ENCODE measurements around the gene CDK8.

The CDK8 gene

GRCh38 chr13:26390203-26390602, 136.3 kb downstream of the CDK8 start:
- no peak for DNase-seq

DNA sequence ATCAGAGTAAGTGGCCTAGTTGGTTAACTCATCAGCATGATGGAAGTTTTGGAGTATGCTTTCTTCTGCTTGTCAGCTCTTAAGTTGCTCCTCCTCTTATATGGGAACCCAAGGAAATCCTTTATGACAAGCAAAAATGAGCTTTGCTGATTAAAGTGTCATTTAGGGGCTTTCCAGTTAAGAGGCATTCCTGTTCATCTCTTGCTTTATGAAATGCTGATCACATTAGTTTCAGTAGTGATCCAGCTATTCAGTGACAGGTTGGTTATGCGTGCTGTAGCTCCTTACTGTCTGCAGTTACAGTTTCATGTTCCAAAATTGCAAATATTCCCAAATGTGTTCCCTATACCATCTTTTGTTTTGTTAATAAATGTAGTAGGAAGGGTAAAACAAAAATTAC, 146.6 kb downstream of the CDK8 start:
- DNase-seq = no peak

DNA sequence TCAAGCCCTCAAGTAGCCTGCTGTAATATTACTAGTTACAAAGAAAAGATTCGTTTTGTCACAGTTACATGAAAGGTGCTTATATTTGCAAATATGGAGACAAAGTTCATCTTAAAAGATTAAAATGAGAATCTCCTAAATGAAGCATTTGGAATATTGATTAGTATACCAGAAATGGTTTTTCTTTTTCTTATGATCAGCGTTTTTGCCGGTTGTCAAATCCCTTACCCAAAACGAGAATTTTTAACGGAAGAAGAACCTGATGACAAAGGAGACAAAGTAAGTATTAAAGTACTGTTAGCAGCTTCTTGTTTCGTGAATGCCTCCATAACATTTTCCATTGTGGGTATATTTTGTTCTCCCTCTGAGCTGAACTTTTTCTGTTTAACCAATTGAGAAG, 147.1 kb downstream of the CDK8 start:
- no peak for DNase-seq

DNA sequence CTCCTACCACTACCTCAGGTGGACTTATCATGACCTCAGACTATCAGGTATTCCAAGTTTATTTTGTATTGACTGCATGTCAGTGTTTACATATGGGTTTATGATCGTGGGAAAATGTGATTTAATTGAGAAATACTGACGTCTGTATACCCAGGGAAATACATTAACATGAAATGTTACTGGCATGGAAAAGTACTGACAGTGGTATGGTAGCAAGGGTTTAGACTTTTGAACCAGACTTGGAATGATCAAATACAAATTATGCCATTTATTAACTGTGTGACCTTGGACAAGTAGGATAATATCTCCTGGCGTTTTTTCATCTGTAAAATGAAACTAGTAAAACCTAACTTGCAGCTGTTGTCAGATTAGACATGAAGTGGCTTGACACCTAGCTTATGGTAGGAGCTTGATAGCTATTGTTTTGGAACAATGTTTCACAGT, 147.7 kb downstream of the CDK8 start:
- no peak for DNase-seq

DNA sequence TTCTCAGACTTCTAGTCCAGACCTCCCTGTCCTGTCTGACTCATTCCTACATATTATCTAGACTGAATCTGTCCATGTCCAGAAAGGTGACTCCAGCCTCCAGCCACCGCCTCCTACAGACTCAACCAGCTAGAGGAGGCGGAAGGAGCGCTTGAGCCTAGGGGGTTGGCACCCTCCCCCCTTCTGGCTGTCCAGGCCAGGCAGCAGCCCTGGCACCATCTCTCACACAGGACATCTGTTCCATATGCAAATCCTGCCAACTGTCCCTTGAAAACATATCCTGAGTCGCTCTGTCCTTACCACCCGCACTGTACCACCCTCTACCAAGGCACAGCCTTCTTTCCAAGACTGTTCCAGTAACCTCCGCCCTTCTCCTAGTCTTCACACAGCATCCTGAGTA, 152.9 kb downstream of the CDK8 start:
- no peak for DNase-seq

DNA sequence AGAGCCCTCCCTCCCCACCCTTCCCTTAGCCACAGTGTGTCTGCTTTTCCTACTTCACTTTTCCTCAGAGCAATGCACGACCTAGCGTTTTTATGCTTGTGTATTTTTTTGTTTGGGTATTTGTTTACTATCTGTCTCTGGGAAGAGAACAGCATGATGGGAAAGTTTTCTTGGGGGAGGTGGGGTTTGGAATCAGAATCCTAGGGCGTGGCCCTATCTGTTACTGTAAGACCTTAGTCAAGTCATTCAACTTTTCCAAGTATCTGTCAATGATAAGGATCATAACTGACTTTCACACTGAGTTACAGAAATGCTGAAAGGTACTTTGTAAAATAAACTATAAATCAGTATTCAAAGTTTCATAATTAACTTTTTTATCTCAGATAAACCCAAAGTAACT, 157.3 kb downstream of the CDK8 start:
- DNase-seq = no peak

- no peak for DNase-seq
These were observed 158.3 kb downstream of the CDK8 start for GRCh38 chr13:26412263-26412662.

GRCh38 chr13:26412936-26413716, 159.2 kb downstream of the CDK8 start:
- DNase-seq = no peak

- DNase-seq = no peak
These were observed 166.5 kb downstream of the CDK8 start for GRCh38 chr13:26420282-26420960.

- no peak for DNase-seq
These were observed 168.1 kb downstream of the CDK8 start for GRCh38 chr13:26422036-26422435.

- no peak for DNase-seq
These were observed 169.7 kb downstream of the CDK8 start for GRCh38 chr13:26423629-26424028.

- DNase-seq = no peak
These were observed 170.3 kb downstream of the CDK8 start for GRCh38 chr13:26424181-26424580.

- DNase-seq = peak; percentile 77
These were observed 171.8 kb downstream of the CDK8 start for GRCh38 chr13:26425443-26426358.

GRCh38 chr13:26433776-26434175, 179.8 kb downstream of the CDK8 start:
- DNase-seq = no peak

DNA sequence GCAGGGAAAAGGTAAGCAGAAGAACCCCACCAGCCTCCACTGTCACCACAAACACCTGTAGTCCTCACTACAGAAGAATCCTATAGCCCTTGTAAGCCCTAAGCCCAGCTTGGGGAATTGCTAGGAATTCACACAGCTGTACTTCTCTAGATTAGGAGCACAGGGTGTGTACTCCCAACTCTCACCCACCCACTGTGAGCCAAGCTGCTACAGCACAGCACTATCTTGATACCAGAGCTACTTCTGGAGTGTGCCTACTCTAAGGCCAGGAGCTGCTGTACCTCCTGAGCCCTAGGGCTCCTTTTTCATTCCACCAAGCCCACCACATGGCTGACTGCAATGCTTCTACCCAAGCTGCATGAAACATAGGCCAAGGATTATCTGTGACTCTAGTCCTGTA, 181.2 kb downstream of the CDK8 start:
- no peak for DNase-seq

DNA sequence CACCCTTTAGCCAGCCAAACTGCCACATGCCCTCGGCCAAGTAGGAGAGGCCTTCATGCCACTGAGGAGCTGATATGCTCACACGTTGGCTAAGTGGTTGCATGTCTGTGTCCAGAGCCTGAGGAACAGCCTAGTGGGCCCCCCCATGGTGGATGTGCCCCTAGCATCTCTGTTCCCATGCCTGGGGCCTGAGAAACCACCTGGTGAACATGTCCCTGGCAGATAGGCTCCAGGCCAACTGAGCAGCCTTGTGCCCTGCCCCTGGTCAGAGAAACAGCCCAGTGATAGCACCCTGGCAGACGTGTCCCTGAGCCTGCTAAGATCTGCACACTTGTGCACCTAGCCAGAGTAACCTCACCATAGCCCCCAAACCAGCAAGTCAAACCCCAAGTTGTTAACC, 181.7 kb downstream of the CDK8 start:
- no peak for DNase-seq

DNA sequence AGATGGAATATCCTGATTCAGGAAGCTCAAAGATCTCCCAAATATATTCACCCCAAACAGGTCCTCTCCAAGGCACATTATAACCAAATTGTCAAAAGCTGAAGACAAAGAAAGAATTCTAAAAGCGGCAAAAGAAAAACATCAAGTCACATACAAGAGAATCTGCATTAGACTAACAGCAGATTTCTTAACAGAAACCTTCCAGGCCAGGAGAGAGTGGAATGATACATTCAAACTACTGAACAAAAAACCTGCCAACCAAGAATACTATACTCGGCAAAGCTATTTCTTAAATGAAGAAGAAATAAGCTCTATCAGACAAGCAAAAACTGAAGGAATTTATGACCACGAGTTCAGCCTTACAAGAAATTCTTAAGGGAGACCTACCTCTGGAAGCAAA, 183.0 kb downstream of the CDK8 start:
- DNase-seq = no peak

- DNase-seq = no peak
These were observed 186.2 kb downstream of the CDK8 start for GRCh38 chr13:26440111-26440510.

DNA sequence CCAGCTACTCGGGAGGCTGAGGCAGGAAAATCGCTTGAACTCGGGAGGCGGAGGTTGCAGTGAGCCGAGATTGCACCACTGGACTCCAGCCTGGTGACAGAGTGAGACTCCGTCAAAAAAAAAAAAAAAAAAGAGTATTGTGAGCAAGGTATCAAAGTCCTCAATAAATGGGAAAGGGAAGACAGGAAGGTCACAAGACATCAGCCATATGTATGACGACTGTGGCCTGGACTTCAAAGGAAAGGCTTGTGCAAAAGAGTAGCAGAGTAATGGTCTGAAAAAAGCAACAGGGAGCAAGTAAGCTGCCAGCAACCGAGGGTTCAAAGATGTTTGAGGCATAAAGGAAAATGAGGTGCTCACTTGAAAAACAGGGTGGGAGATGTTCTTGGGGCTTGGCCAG, 187.5 kb downstream of the CDK8 start:
- no peak for DNase-seq

GRCh38 chr13:26442541-26442940, 188.6 kb downstream of the CDK8 start:
- DNase-seq = no peak

GRCh38 chr13:26445092-26445491, 191.2 kb downstream of the CDK8 start:
- DNase-seq = no peak

GRCh38 chr13:26446751-26447150, 192.8 kb downstream of the CDK8 start:
- DNase-seq = no peak

- DNase-seq = no peak
These were observed 194.1 kb downstream of the CDK8 start for GRCh38 chr13:26448032-26448431.

Measured in DMS79 (cell line).